HepG2 (cell line): ENCODE data around the gene KCTD5. TPM values are rescaled to one million over a fixed set of nuclear protein-coding genes. Genes with fewer than 3 reads are reported as not detected.

ENCODE experiments used
- ARNTL ChIP-seq: sonication (generic); formaldehyde crosslinking; IDR thresholded peaks from 2 replicates; pipeline ENCODE4 v1.4.0; 2020; ENCODE audit warnings: mild to moderate bottlenecking, missing genetic modification reagents
- ATM ChIP-seq: fragments of 450-650 bp; IDR thresholded peaks from 2 replicates; pipeline ENCODE4 v1.7.1; 2017; ENCODE audit warnings: mild to moderate bottlenecking, borderline replicate concordance
- E2F5 ChIP-seq: sonication (generic); formaldehyde crosslinking; conservative IDR thresholded peaks from 2 replicates; pipeline ENCODE4 v1.4.0; 2020; ENCODE audit warnings: missing genetic modification reagents
- KAT8 ChIP-seq: IDR thresholded peaks from 2 replicates; pipeline ENCODE4 v1.6.1; 2016; ENCODE audit warnings: missing genetic modification reagents, missing compliant biosample characterization
- MEIS1 ChIP-seq: sonication (generic); formaldehyde crosslinking; IDR thresholded peaks from 2 replicates; pipeline ENCODE4 v1.9.0; 2021; ENCODE audit warnings: mild to moderate bottlenecking, missing genetic modification reagents, moderate library complexity, borderline replicate concordance
- MYC ChIP-seq: sonication (generic); formaldehyde crosslinking; IDR thresholded peaks from 2 replicates; pipeline ENCODE4 v1.9.0; 2021; ENCODE audit warnings: missing genetic modification reagents, borderline replicate concordance
- PATZ1 ChIP-seq: sonication (generic); formaldehyde crosslinking; IDR thresholded peaks from 2 replicates; pipeline ENCODE4 v1.4.0; 2020; ENCODE audit warnings: missing genetic modification reagents
- PAWR ChIP-seq: sonication (generic); formaldehyde crosslinking; IDR thresholded peaks from 2 replicates; pipeline ENCODE4 v1.4.0; 2020; ENCODE audit warnings: missing genetic modification reagents, mild to moderate bottlenecking, borderline replicate concordance
- POLR2G ChIP-seq: fragments of 200-400 bp; formaldehyde crosslinking; IDR thresholded peaks from 2 replicates; pipeline ENCODE4 v1.6.1; 2018; ENCODE audit warnings: mild to moderate bottlenecking, low read depth, low read length, moderate library complexity
- ZBTB8A ChIP-seq: sonication (generic); formaldehyde crosslinking; IDR thresholded peaks from 2 replicates; pipeline ENCODE4 v1.4.0; 2020; ENCODE audit warnings: mild to moderate bottlenecking, low read depth, missing genetic modification reagents, borderline replicate concordance
- ZFP90 ChIP-seq: sonication (generic); formaldehyde crosslinking; IDR thresholded peaks from 2 replicates; pipeline ENCODE4 v1.8.0; 2022; ENCODE audit warnings: missing genetic modification reagents, mild to moderate bottlenecking, inconsistent platforms, borderline replicate concordance
- ZKSCAN5 ChIP-seq: sonication (generic); formaldehyde crosslinking; IDR thresholded peaks from 2 replicates; pipeline ENCODE4 v1.5.1; 2020; ENCODE audit warnings: mild to moderate bottlenecking, missing genetic modification reagents
- ZNF460 ChIP-seq: sonication (generic); formaldehyde crosslinking; IDR thresholded peaks from 2 replicates; pipeline ENCODE4 v1.5.1; 2020; ENCODE audit warnings: missing genetic modification reagents, mild to moderate bottlenecking, borderline replicate concordance
- ZNF510 ChIP-seq: sonication (generic); formaldehyde crosslinking; IDR thresholded peaks from 2 replicates; pipeline ENCODE4 v1.4.0; 2020; ENCODE audit warnings: low read depth, mild to moderate bottlenecking, missing genetic modification reagents
- ZNF775 ChIP-seq: sonication (generic); formaldehyde crosslinking; IDR thresholded peaks from 2 replicates; pipeline ENCODE4 v1.4.0; 2020; ENCODE audit warnings: missing genetic modification reagents, mild to moderate bottlenecking, moderate library complexity, borderline replicate concordance
- polyA plus RNA-seq, 8 experiments: library from polyadenylated mRNA; depleted of rRNA in 3 of 8; stranded (reverse) in 7 of 8; unstranded in 1 of 8; fragments of >200 nt; fragmentation: Illumina TruSeq in 4 of 8; extraction: Trizol in 4 of 8; gene quantifications; 2 replicates each; pipeline versions ENCODE4 v1.2.1 to v1.2.3, GENCODE V29; 2011 to 2016; ENCODE audit warnings: low read depth in 4 of 8, missing spikeins in 1 of 8, mixed read lengths in 1 of 8; ENCODE audit not compliant: insufficient read depth in 1 of 8
- total RNA-seq, 5 experiments: library from RNA; depleted of rRNA; stranded (reverse); fragments of >200 nt; fragmentation: Illumina TruSeq; extraction: Trizol; gene quantifications; 2 replicates each; pipeline ENCODE4 v1.2.3, GENCODE V29; 2016; ENCODE audit warnings: low read depth in 1 of 5
- TF ChIP-seq, protein P1 (sequence below): sonication (generic); formaldehyde crosslinking; IDR thresholded peaks from 2 replicates; pipeline ENCODE4 v1.4.0; 2020; ENCODE audit warnings: mild to moderate bottlenecking, missing genetic modification reagents, borderline replicate concordance
- TF ChIP-seq, protein P2 (sequence below): sonication (generic); formaldehyde crosslinking; IDR thresholded peaks from 2 replicates; pipeline ENCODE4 v1.4.0; 2020; ENCODE audit warnings: missing genetic modification reagents
- TF ChIP-seq, protein P3 (sequence below): sonication (generic); formaldehyde crosslinking; IDR thresholded peaks from 2 replicates; pipeline ENCODE4 v1.5.0; 2020; ENCODE audit warnings: mild to moderate bottlenecking, missing genetic modification reagents

The KCTD5 gene
- total and polyA plus RNA-seq, 2 of the 13 experiments (the other 11 are each of a cell fraction or from before 2014, with no cell fraction given): 25.4 to 29.8 TPM

- peak; percentile 85; the same call in 1 of the 2 replicates for TF ChIP-seq POLR2G
- no peak for TF ChIP-seq KAT8
- no peak for TF ChIP-seq ZNF460
- TF ChIP-seq ATM: no peak
- TF ChIP-seq ZNF775 (CRISPR knock-in tag): no peak; the same call in 1 of the 2 replicates
- TF ChIP-seq ZKSCAN5: no peak
- no peak for TF ChIP-seq PAWR (CRISPR knock-in tag)
- TF ChIP-seq, protein P1, sequence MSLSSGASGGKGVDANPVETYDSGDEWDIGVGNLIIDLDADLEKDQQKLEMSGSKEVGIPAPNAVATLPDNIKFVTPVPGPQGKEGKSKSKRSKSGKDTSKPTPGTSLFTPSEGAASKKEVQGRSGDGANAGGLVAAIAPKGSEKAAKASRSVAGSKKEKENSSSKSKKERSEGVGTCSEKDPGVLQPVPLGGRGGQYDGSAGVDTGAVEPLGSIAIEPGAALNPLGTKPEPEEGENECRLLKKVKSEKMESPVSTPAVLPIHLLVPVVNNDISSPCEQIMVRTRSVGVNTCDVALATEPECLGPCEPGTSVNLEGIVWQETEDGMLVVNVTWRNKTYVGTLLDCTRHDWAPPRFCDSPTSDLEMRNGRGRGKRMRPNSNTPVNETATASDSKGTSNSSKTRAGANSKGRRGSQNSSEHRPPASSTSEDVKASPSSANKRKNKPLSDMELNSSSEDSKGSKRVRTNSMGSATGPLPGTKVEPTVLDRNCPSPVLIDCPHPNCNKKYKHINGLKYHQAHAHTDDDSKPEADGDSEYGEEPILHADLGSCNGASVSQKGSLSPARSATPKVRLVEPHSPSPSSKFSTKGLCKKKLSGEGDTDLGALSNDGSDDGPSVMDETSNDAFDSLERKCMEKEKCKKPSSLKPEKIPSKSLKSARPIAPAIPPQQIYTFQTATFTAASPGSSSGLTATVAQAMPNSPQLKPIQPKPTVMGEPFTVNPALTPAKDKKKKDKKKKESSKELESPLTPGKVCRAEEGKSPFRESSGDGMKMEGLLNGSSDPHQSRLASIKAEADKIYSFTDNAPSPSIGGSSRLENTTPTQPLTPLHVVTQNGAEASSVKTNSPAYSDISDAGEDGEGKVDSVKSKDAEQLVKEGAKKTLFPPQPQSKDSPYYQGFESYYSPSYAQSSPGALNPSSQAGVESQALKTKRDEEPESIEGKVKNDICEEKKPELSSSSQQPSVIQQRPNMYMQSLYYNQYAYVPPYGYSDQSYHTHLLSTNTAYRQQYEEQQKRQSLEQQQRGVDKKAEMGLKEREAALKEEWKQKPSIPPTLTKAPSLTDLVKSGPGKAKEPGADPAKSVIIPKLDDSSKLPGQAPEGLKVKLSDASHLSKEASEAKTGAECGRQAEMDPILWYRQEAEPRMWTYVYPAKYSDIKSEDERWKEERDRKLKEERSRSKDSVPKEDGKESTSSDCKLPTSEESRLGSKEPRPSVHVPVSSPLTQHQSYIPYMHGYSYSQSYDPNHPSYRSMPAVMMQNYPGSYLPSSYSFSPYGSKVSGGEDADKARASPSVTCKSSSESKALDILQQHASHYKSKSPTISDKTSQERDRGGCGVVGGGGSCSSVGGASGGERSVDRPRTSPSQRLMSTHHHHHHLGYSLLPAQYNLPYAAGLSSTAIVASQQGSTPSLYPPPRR (CRISPR knock-in tag): no peak
- no peak for TF ChIP-seq ARNTL (CRISPR knock-in tag)
- TF ChIP-seq ZNF510 (CRISPR knock-in tag): no peak
- TF ChIP-seq, protein P2, sequence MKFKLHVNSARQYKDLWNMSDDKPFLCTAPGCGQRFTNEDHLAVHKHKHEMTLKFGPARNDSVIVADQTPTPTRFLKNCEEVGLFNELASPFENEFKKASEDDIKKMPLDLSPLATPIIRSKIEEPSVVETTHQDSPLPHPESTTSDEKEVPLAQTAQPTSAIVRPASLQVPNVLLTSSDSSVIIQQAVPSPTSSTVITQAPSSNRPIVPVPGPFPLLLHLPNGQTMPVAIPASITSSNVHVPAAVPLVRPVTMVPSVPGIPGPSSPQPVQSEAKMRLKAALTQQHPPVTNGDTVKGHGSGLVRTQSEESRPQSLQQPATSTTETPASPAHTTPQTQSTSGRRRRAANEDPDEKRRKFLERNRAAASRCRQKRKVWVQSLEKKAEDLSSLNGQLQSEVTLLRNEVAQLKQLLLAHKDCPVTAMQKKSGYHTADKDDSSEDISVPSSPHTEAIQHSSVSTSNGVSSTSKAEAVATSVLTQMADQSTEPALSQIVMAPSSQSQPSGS: peak; percentile 30; the same call in 1 of the 2 replicates
- TF ChIP-seq ZFP90 (CRISPR knock-in tag): no peak
- no peak for TF ChIP-seq E2F5 (CRISPR knock-in tag)
- TF ChIP-seq MYC (CRISPR knock-in tag): no peak; the same call in 1 of the 2 replicates
- TF ChIP-seq PATZ1 (CRISPR knock-in tag): peak; percentile 66
- TF ChIP-seq, protein P3, sequence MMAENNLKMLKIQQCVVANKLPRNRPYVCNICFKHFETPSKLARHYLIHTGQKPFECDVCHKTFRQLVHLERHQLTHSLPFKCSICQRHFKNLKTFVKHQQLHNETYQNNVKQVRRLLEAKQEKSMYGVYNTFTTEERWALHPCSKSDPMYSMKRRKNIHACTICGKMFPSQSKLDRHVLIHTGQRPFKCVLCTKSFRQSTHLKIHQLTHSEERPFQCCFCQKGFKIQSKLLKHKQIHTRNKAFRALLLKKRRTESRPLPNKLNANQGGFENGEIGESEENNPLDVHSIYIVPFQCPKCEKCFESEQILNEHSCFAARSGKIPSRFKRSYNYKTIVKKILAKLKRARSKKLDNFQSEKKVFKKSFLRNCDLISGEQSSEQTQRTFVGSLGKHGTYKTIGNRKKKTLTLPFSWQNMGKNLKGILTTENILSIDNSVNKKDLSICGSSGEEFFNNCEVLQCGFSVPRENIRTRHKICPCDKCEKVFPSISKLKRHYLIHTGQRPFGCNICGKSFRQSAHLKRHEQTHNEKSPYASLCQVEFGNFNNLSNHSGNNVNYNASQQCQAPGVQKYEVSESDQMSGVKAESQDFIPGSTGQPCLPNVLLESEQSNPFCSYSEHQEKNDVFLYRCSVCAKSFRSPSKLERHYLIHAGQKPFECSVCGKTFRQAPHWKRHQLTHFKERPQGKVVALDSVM (CRISPR knock-in tag): peak; percentile 46
- no peak; the same call in 1 of the 2 replicates for TF ChIP-seq MEIS1 (CRISPR knock-in tag)
- TF ChIP-seq ZBTB8A (CRISPR knock-in tag): no peak
Observed at GRCh38 chr16:2751577-2752034, 69.3 kb downstream of the KCTD5 start (continued).
